ENCODE results near the gene DNAJC8.

Gene DNAJC8

DNA sequence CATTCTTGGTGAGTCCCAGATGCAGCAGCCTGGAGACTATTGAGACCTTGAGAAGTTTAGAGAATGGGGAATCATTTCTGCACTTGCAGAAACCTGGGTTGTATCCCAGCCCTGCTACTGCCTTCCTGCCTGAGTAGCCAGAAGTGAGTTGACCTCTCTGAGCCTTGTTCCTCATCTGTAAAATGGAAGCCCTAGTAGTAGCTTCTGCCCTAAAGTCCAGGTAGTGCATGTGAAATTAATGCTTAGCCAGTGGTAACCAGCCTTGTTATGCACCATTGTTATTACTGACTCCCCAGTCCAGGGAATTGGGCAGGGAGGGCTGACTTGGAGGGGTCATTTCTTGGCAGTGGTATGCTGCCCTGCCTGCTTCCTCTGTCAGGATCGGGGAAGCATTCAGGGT lies 32.1 kb upstream of the DNAJC8 start:
- H3K4me3 ChIP-seq (IDR thresholded peaks at IDR 0.05; ENCODE audit: insufficient read depth, low read depth, low read length), result no peak overlapping the region
- TF ChIP-seq, protein P1, sequence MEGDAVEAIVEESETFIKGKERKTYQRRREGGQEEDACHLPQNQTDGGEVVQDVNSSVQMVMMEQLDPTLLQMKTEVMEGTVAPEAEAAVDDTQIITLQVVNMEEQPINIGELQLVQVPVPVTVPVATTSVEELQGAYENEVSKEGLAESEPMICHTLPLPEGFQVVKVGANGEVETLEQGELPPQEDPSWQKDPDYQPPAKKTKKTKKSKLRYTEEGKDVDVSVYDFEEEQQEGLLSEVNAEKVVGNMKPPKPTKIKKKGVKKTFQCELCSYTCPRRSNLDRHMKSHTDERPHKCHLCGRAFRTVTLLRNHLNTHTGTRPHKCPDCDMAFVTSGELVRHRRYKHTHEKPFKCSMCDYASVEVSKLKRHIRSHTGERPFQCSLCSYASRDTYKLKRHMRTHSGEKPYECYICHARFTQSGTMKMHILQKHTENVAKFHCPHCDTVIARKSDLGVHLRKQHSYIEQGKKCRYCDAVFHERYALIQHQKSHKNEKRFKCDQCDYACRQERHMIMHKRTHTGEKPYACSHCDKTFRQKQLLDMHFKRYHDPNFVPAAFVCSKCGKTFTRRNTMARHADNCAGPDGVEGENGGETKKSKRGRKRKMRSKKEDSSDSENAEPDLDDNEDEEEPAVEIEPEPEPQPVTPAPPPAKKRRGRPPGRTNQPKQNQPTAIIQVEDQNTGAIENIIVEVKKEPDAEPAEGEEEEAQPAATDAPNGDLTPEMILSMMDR (conservative IDR thresholded peaks at IDR 0.05; ENCODE audit: low read depth, low read length), result no peak
- no peaks in the 10 kb centered on the region for H4K20me1 ChIP-seq (ENCODE audit: insufficient read depth)
- H3K27me3 ChIP-seq (ENCODE audit: insufficient read depth, low read depth), result no peaks in the 10 kb centered on the region
- H2AFZ ChIP-seq (ENCODE audit: low read depth), result no peak overlapping the region
- H3K79me2 ChIP-seq (ENCODE audit: insufficient read depth, low read depth), result peaks cover 76% of the 10 kb centered on the region
- H3K4me2 ChIP-seq, result no peak overlapping the region
- H3K36me3 ChIP-seq (ENCODE audit: insufficient read depth), result no peaks in the 10 kb centered on the region
- H3K9ac ChIP-seq, result no peak overlapping the region
- no peak overlapping the region for H3K27ac ChIP-seq
- H3K4me1 ChIP-seq (ENCODE audit: low read depth, poor library complexity, severe bottlenecking), result peaks cover 50% of the 10 kb centered on the region

DNA sequence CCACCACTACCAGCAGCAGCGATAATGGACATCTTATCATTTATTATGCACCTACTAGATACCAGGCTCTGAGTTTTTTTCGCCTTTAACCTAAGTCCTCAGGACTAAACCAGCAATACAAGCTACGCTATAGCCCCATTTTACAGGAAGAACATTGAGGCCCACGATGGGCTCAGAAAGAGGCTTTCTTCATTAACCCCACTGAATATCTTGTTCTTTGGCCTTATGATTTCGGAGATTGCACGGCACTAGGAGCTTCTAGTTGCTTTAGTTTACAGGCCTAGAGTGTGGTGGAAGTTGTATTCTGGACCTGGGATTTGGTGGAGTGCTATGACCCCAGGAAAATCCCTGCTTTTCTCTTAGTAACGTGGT lies 28.0 kb upstream of the DNAJC8 start:
- Histone ChIP-seq H3K36me3 (ENCODE audit: insufficient read depth) (no peaks in the 10 kb centered on the region), H3K9ac (no peak overlapping the region), H3K27ac (no peak overlapping the region), H2AFZ (ENCODE audit: low read depth) (no peak overlapping the region), H3K4me3 (IDR thresholded peaks at IDR 0.05; ENCODE audit: insufficient read depth, low read depth, low read length) (no peak overlapping the region), H4K20me1 (ENCODE audit: insufficient read depth) (no peaks in the 10 kb centered on the region), H3K79me2 (ENCODE audit: insufficient read depth, low read depth) (peaks cover 56% of the 10 kb centered on the region), H3K4me1 (ENCODE audit: low read depth, poor library complexity, severe bottlenecking) (peaks cover 47% of the 10 kb centered on the region), H3K27me3 (ENCODE audit: insufficient read depth, low read depth) (no peaks in the 10 kb centered on the region), H3K4me2 (peak overlapping the region; percentile 82)
- TF ChIP-seq, protein P1 (conservative IDR thresholded peaks at IDR 0.05; ENCODE audit: low read depth, low read length), result no peak

DNA sequence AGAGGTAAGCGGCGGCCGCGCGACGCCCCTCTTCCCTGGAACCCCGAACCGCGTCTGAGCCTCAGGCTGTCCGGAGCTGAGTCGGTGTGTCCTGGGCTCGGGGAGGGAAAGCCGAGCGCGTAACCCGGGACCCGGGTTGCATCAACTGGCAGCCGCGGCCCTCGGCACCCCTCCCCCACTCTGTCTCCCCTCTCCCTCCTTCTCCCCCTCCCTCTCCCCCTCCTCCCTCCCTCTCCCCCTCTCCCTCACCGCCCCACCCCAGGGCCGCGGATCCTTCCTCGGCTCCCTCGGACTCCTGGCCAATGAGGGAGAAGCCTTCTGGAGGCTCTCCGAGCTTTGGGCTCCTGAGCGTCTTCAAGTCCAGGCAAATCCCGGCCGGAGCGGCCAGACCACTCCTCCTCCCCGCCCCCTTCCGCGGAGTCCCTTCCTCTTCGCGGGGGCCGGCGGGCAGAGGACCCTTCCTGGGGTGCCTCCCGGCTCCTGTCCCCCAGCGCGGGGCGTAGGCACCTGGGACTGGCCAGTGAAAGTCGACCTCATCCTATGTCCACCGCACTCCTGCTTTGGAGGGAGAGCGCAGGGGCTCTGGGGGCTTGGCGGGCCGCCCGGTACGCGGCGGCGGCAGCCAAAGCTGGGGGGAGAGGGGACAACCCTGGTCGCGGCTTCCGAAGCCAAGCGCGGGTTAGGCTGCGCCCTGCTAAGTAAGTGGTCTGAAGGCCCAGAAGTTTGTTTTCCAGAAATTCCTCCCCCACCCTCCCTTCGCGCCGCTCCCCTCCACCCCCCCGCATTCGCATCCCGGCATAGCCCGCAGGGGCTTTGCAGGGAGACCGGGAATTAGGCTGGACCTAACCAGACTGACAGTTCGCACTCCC lies 27.3 kb upstream of the DNAJC8 start:
- no peaks in the 10 kb centered on the region for H3K27me3 ChIP-seq (ENCODE audit: insufficient read depth, low read depth)
- H3K27ac ChIP-seq, result no peak overlapping the region
- peaks cover 46% of the 10 kb centered on the region for H3K4me1 ChIP-seq (ENCODE audit: low read depth, poor library complexity, severe bottlenecking)
- H3K36me3 ChIP-seq (ENCODE audit: insufficient read depth), result no peaks in the 10 kb centered on the region
- peak overlapping the region; percentile 82 for H2AFZ ChIP-seq (ENCODE audit: low read depth)
- H3K4me2 ChIP-seq, result peak overlapping the region; percentile 82
- TF ChIP-seq, protein P1 (conservative IDR thresholded peaks at IDR 0.05; ENCODE audit: low read depth, low read length), result no peak
- peak overlapping the region; percentile 78 for H3K4me3 ChIP-seq (IDR thresholded peaks at IDR 0.05; ENCODE audit: insufficient read depth, low read depth, low read length)
- H3K9ac ChIP-seq, result peak overlapping the region; percentile 53
- peaks cover 50% of the 10 kb centered on the region for H3K79me2 ChIP-seq (ENCODE audit: insufficient read depth, low read depth)
- H4K20me1 ChIP-seq (ENCODE audit: insufficient read depth), result no peaks in the 10 kb centered on the region

DNA sequence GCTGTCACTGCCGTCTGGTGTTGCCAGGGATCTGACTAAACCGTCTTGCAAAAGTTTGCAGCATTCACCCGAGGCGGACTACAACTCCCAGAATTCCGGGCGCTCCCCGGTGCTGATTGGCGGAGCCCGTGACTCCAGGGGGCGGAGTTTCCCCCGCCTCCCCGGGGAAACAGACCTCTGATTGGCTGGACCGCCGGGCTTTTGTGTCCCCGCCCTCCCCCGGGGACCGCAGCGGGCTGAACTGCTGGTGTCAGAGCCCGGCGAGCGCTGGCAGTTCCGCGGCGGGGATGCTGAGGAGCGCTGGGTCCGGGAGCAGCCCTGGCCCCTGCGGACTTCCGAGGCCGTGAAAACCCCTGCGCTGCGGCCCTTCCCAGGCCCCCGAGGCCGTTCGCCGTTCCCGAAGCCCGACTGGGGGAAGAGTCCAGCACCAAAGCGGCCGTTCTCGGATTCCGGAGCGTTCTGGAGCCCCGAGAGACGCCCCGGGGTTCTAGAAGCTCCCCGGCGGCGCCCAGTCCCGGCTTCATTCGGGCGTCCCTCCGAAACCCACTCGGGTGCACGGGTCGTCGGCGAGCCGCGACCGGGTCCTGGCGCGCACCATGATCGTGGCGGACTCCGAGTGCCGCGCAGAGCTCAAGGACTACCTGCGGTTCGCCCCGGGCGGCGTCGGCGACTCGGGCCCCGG lies 26.6 kb upstream of the DNAJC8 start, which contains the start of gene SESN2:
Gene SESN2, plus strand, starts transcription at position 267 of the 682 bp plus-strand sequence. Its CDS starts 330 bp downstream, at position 597.
- Histone ChIP-seq H2AFZ (ENCODE audit: low read depth) (peak within 1 kb of the TSS; percentile 94), H3K27ac (peak within 1 kb of the TSS; percentile 59), H4K20me1 (ENCODE audit: insufficient read depth) (no peaks in the 10 kb centered on the region), H3K4me1 (ENCODE audit: low read depth, poor library complexity, severe bottlenecking) (peaks cover 38% of the 10 kb centered on the region), H3K36me3 (ENCODE audit: insufficient read depth) (no peaks in the 10 kb centered on the region), H3K4me3 (IDR thresholded peaks at IDR 0.05; ENCODE audit: insufficient read depth, low read depth, low read length) (peak within 1 kb of the TSS; percentile 78), H3K9ac (peak within 1 kb of the TSS; percentile 53), H3K79me2 (ENCODE audit: insufficient read depth, low read depth) (peaks cover 45% of the 10 kb centered on the region), H3K27me3 (ENCODE audit: insufficient read depth, low read depth) (no peaks in the 10 kb centered on the region), H3K4me2 (peak within 1 kb of the TSS; percentile 82)
- TF ChIP-seq, protein P1 (conservative IDR thresholded peaks at IDR 0.05; ENCODE audit: low read depth, low read length), result no peak
